Hematopoietic multipotent progenitor cell treated with erythropoietin and hydrocortisone succinate and interleukin-3 and kit ligand, for 17 days (in vitro differentiated cells): ENCODE results near the gene ZNF547.
A peak's percentile ranks its signal among the peaks of the same experiment; 100 is the strongest.

Experiments used
- DNase-seq: peaks from one replicate; pipeline ENCODE4 v3.0.0-alpha.2; 2015; ENCODE audit warnings: low spot score

The ZNF547 gene

DNA sequence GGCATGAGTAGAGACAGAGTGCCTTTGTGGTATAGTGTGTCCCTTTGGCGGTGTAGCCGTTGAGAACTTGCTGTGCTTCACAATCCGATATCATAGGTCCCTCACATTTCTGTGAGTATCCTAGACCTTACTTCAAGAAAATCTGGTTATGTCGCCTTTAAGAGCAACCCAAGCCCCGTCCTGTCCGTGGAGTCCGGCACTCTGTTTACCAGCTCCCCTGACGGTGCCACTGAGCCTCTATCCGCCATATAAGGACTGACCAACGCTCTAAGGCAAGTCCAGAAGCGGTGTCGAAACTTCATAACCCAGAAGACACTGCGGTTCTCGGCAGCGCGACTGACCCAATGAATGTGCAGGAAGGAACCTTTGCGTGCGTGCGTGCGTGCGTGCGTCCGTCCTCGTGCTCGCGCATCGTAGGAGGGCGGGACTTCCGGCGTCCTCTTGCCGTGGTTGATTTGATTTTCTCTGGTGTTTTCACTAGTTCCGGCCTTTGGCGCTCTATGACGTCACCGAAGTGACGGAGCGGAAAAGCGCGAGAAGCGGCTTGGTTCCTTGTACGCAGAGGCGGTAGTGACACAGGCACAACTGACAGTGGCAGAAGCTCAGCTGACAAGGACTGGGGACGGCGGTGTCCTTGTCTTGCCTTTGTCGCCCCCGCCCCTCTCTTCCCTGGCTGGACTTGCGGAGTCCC is at the start of gene ZNF547, which contains the start of gene TRAPPC2B:
Gene ZNF547, plus strand, starts transcription at position 555 of the 691 bp plus-strand sequence. CDS start 5,005 bp downstream, outside the sequence.
Gene TRAPPC2B, plus strand, starts transcription at position 555 of the 691 bp plus-strand sequence. CDS start 1,283 bp downstream, outside the sequence.
- DNase-seq: peak; percentile 99

DNA sequence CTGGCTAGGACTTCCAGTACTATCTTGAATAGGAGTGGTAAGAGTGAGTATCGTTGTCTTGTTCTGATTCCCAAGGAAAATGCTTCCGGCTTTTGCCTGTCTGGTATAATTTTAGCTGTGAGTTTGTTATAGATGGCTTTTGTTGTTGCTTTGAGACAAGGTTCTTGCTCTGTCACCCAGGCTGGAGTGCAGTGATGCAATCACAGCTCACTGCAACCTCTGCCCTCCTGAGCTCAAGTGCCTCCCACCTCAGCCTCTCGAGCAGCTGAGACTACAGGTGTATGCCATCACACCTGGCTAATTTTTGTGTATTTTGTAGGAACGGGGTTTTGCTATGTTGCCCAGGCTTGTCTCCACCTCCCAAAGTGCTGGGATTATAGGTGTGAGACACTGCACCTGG is 49.2 kb upstream of the ZNF547 start:
- no peak for DNase-seq

DNA sequence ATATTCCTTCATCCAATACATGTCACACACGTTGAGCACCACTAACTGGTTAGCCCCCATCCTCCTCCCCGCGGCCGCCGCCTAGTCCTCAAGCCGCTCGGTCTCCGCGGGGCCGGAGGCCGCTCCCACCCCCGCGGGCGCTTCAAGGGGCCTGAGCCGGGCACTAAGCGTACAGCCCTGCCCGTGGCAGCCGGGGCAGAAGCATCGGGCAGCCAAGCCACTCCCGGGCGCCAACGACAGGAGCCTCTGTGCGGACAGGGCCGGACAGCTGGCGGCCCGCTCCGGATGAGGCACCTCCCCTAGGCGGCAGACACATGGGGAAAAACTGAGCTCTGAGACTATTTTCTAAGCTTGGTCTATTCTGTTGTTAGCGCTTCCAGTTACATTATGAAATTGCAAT is 45.8 kb upstream of the ZNF547 start:
- no peak for DNase-seq

DNA sequence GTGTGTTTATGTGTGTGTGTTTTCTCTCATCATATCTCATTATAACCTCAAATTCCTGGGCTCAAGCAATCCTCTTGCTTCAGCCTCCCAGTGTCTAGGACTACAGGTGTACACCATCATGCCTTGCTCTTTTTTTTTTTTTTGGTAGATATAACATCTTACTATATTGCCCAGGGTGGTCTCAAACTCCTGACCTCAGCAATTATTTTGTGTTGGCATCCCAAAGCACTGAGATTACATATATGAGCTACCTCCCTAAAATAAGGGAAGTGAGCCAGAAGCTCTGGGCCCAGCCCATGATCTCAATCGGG is 43.5 kb upstream of the ZNF547 start:
- DNase-seq: no peak

DNA sequence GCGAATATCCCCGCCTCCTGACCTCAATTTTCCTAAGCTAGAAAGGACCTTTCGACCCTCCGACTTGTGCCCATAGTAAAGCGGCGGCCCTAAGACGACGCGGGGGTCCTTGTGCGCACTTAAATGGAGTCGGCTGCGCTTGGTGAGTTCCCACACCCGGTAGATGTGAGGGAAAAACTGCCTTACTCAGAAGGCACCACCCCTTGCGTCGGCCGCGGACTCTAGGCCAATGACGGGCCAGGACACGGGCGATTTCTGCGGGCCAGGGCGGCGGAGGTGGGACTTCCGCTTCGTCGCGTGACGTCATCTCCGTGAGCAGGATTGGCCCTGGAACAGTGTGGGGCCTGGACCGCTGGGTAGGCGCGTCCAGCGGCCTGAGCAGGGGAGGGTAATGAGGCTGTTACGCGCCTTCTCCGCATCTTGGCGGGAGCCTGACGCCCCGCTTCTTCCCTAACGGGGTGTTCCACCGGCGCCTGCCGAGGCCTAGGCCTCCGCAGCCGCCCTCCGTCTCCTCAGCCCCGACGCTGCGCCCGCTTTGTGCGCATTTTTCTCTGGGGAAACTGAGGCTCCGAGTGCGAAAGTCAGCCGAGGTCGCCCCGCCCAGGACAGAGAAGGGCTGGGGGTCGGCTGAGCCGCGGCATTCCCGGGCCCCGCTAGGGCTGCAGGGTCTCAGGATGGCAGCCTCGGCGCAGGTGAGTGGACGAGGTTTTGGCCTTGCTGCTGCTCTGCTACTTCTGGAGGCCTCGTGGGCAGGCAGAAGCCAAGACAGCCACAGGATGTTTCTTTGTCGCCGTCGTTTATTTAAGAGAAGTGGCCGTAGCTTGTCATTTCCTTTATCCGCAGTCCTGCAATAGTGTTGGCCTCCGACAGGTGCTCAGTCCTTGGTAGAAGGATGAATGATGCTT is 42.9 kb upstream of the ZNF547 start, which contains the start of gene ZNF543:
Gene ZNF543, plus strand, starts transcription at position 293 of the 905 bp plus-strand sequence. Its CDS starts 382 bp downstream, at position 675.
- DNase-seq: peak; percentile 97

DNA sequence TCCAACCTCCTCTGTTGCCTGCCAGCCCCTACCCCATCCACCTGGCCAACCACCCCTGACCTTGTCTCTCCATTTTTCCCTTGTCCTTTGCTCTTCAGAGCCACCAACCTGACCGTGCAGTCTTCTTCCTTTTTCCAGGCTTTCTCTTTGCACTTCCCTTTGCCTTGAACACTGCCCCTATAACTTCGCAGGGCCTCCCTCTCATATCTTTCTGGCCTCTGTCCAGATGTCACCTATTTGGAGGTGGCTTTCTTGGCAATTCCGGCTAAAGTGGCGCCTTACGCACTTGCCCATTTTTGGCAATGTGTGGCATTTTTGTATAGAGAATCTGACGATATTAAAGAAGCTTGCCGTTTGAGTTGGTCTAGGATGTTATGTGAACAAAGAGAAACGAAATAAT is 42.2 kb upstream of the ZNF547 start:
- no peak for DNase-seq

DNA sequence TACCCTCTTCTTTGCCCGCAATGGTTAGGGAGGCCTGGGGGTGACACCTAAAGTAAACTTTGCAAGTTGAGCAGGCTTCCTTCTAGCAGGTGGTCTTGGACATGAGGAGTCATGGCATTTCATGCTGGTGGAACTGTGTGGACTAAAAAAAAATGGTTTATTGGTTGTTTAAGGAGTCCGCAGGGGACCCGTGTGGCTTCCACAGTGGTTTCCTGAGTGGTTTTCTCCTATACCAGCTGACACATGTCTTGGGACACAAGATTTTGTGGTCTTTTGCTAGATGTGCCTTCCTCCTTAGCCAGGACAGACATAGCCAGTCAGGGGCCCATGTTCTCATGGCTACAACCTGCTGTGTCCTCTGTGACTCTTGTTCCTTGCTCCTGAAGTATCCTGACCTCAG is 41.6 kb upstream of the ZNF547 start:
- no peak for DNase-seq

DNA sequence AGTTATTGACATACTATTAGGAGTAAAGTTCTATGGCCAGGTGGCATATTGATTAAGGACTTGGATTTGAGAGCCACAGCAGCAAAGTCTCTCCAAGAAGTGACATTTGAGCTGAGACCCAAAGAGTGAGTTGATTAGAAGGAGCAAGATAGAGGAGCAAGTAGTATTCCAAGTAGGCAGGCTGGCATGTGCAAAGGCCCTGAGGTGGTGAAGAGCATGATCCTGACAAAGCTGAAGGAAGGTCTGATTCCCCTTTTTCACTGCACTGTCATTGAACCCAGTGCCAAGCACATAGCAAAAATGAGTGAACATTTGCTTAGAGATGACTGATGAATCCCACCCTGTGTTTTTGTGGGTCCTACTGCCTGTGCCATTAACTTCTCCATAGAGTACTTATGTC is 38.4 kb upstream of the ZNF547 start:
- DNase-seq: no peak

DNA sequence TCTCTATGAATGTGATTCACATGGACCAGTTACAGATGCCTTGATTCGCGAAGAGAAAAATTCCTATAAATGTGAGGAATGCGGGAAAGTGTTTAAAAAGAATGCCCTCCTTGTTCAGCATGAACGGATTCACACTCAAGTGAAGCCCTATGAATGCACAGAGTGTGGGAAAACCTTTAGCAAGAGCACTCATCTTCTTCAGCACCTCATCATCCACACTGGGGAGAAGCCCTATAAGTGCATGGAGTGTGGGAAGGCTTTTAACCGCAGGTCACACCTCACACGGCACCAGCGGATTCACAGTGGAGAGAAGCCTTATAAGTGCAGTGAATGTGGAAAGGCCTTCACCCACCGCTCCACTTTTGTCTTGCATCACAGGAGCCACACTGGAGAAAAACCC is 35.4 kb upstream of the ZNF547 start:
- DNase-seq: no peak

DNA sequence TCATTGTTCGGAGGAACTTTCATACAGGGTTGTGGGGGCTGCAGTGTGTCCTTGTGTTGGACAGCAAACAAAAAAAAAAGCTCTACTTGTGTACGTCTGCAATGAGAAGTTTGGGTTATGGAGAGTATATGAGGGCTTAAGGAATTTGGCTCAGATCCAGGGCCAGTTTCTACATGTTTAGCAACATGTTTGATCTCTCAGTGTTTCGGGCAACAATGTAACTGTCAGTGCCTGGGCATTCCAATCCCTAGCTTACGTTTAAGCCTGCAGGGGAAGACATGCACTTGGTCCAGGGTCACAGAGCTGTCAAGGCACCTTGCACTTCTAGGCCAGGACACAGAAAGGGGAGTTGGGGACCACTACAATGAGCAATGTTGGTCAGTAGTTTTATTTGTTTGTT is 29.2 kb upstream of the ZNF547 start:
- DNase-seq: no peak

DNA sequence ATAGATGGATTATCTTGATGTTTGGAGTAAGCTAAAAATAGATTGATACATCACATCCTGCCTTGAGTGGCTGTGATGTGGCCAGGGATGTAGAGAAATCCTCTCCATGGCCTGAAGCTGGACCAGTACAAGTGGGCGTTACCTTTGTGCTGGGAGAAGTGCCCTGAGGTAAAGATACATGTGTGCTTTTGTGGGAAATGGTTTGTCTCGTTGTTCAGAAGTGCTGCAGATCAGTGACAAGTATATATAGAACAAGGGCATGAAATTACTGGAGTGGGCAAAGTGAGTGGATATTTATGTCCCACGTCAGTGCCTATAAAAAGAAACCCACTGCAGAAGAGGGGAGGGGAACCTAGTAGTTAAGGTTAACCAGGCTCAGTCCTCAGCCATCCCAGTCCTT is 24.5 kb upstream of the ZNF547 start:
- DNase-seq: no peak

DNA sequence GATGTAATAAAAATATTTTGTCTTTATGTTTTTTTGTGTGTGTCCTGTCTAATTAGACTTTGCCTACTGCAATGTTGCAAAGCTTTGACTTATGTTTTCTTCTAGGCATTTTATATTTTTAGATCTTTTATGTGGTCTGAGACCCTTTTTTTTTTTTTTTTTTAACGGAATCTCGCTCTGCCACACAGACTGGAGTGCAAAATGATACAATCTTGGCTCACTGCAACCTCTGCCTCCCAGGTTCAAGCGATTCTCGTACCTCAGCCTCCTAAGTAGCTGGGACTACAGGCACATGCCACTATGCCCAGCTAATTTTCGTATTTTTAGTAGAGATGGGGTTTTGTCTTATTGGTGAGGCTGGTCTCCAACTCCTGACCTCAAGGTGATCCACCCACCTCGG is 20.8 kb upstream of the ZNF547 start:
- DNase-seq: no peak

DNA sequence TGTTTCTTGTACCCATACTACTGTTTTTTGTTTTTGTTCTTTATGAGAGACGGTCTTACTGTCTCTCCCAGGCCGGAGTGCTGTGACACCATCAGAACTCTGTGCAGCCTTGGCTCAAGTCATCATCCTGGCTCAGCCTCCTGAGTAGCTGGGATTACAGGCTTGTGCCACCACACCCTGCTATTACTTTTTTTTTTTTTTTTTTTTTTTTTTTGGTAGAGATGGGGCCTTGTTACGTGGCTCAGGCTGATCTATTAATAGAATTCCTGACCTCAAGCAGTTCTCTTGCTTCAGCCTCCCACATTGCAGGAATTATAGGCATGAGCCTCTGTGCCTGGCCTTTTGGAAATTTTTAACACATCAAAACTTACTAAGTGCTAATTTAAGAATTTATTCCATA is 15.2 kb upstream of the ZNF547 start:
- no peak for DNase-seq

DNA sequence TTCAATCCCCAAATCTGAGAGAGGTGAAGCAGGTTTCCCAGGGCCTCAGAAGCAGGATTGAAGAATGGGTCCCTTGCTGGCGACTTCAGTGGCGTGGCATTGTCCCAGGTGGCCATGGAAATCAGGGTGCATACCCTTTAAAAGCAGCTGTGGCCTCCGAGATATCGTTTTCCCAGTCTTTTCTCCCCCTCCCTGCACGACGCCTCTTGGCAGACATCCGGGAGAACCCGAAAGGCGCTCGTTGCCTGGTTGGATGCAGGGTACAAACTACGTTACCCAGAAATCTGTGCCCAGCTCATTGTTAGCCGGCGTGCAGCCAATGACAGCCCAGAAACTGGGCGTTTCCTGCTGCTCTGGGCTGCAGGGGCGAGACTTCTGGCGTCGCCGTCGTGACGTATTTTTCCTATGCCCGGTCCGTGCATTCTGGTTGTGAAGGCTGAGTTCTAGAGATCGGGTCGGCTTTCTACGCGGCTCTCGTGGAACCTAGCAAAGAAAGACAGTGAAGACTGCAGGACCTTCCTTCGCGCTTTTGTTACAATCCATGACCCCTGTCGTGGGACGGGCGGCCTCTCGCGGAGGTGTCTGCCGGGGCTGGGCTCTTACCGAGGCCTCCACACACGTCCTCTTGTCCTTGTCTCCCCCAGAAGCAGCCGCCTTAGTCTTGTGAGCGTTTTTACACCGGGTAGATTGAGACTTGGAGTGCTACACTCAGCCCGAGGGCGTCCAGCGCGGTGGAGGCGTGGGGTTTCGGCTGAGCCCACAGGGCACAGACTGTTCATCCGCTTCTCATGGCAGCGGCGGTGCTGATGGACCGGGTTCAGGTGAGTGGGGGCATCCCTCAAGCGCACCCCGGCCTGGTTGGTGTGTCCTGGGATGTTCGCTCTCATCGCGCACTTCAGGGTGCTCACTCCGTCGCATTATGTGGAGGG is 12.2 kb upstream of the ZNF547 start, which contains the start of gene ZNF304:
Gene ZNF304, plus strand, starts transcription at position 395 of the 929 bp plus-strand sequence. Its CDS starts 394 bp downstream, at position 789.
- DNase-seq: peak; percentile 87

DNA sequence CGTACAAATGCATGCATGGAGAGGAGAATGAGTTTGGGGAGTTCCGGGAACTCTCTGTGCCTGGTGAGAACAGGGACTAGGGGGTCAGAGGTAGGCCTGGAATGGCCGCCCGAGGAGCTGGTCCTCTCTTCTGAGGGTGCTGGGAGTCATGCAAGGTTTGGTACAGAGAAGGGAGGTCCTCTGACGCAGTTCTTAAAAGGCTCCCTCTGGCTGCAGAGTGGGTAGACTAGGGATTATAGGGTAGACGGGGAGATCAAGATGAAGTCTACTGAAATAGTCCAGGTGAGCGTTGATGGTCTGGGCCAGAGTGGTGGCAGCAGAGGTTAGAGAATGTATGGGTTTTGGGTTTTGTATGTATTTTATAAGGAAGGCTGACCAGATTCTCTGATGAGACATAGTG is 11.5 kb upstream of the ZNF547 start:
- DNase-seq: peak; percentile 33

DNA sequence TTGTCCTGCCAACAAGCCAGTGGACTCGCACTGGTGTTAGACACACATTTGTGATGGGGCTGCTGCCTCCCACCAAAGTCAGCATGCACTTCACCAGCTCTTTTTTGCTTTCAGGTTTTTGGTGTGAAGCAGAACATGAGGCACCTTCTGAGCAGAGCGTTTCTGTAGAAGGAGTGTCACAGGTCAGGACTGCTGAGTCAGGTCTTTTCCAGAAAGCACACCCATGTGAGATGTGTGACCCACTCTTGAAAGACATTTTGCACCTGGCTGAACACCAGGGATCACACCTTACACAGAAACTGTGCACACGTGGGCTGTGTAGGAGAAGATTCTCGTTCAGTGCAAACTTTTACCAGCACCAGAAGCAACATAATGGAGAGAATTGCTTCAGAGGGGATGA is 7.4 kb upstream of the ZNF547 start:
- no peak for DNase-seq

DNA sequence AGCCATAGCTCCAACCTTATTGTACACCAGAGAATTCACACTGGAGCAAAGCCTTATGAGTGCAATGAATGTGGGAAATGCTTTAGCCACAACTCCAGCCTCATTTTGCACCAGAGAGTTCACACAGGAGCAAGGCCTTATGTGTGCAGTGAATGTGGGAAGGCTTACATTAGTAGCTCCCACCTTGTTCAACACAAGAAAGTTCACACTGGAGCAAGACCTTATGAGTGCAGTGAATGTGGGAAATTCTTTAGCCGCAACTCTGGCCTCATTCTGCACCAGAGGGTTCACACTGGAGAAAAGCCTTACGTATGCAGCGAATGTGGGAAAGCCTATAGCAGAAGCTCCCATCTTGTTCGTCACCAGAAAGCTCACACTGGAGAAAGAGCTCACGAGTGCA is 5.9 kb upstream of the ZNF547 start:
- DNase-seq: no peak

DNA sequence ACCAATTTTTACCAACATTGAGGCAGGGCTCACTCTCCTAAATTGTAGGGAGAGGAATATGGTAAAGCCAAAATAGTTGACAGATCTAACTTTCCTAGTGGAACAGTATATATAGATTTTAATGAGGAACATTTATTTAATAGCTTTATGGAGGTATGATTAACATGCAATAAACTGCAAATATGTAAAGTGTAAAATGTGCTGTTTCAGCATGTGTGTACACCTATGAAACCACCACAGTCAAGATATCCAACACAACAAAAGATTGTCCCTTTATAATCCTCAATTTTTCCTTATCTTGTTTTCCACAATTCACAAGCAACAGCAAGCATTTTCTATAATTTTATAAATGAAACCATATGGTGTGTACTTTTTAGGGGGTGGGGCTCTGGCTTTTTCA is 4.1 kb upstream of the ZNF547 start:
- no peak for DNase-seq

DNA sequence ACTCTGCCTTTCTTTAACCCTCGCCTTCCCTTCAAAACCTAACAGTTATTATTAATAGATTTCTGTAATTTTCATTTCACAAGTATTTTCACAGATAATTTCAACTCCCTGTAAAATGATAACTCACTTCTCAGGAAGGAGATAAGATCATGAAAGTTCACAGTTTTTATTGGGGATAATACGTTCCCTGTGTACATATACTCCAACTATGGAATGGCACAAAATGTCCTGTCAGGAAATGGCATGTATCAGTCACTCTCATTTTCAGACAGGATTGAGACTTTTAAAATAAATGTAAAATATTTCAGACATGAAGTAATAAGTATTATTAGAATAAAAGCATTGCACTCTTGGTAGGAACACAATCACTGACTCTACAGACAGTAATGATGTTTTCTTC is 932 bp upstream of the ZNF547 start:
- DNase-seq: no peak

DNA sequence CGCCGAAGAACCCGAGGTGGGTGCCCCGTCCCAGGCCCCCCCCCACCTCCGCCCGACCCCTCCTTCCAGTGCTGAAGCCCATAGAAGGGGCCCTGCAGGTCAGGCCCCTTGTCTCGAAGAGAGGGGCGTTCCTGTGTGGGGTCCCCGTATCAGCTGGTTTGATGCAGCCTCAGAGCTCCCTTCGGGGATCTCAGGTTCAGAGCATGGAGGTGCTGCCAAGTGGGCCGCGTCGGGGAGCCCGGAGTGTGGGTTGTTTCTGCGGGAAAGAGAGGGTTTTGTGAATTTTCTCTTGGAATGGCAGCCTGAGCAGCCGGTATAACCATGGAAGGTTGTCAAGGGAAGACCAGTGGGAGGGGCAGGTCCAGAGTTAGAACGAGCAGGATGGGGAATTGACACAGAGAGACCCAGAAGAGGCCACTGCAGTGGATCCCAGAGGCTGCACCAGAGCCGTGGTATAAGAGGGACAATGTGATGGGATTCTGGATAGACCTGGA is 384 bp downstream of the ZNF547 start:
- DNase-seq: no peak

DNA sequence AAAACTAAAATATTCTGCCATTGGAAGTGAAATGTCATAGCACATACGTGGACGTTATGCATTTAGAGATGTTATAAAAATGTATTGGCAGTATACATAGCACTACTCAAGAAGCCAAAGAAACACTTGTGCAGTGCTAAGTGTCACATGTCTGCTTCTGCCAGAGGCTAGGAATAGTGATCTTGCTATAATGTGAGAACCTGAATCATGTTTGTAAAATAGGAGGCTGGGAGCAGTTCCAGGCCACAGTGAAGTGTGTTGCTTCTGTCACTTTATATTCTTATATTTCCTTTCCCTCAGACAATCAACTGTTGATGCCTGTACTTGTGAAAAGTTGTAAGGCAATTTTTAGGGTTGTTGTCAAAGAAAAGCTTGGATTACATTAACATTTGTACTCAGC is 3.4 kb downstream of the ZNF547 start:
- DNase-seq: no peak

DNA sequence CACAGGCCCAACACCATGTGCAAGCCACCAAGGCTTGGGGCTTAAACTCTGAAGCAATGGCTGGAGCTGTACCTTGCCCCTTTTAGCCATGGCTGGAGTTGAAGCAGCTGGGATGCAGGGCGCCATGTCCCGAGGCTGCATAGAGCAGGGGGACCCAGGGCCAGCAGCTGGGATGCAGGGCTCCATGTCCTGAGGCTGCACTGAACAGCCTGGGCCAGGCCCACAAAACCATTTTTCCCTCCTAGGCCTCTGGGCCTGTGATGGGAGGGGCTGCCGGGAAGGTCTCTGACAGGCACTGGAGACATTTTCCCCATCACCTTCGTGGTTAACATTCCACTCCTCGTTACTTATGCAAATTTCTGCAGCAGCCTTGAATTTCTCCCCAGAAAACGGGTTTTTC is 10.8 kb downstream of the ZNF547 start:
- no peak for DNase-seq
